OCI-LY7 (cell line): ENCODE data around the gene ALDH6A1.

ENCODE experiments used
- CTCF ChIP-seq: fragments of 200-600 bp; sonication (generic); conservative IDR thresholded peaks from 2 replicates; pipeline ENCODE4 v1.5.1; 2014; ENCODE audit warnings: mild to moderate bottlenecking, antibody characterized with exemption, low read length, moderate library complexity, mixed read lengths
- EZH2phosphoT487 ChIP-seq: fragments of 200-600 bp; sonication (generic); IDR thresholded peaks from 2 replicates; pipeline ENCODE4 v1.6.1; 2018; ENCODE audit warnings: low read depth, borderline replicate concordance, mild to moderate bottlenecking, mixed run types, antibody characterized with exemption, low read length, moderate library complexity, mixed read lengths

- no peak for TF ChIP-seq CTCF
- no peak for TF ChIP-seq EZH2phosphoT487
These were observed 66.1 kb downstream of the ALDH6A1 start for GRCh38 chr14:74018174-74018585.
